Measurements from ENCODE around the gene OSTF1. TPM values are rescaled to one million over a fixed set of nuclear protein-coding genes. Genes with fewer than 3 reads are reported as not detected.
A peak's percentile ranks its signal among the peaks of the same experiment; 100 is the strongest.

Gene OSTF1, protein sequence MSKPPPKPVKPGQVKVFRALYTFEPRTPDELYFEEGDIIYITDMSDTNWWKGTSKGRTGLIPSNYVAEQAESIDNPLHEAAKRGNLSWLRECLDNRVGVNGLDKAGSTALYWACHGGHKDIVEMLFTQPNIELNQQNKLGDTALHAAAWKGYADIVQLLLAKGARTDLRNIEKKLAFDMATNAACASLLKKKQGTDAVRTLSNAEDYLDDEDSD
- 77.8 TPM for total RNA-seq
- long read RNA-seq, transcript OSTF1-201 (10 exons, 1,319 nt) = major isoform, 80 of 87 reads
- long read RNA-seq, partial matches to known transcripts = 0 of 87 reads
- long read RNA-seq, other reads (novel, unspliced or antisense) = 7 of 87 reads

DNA sequence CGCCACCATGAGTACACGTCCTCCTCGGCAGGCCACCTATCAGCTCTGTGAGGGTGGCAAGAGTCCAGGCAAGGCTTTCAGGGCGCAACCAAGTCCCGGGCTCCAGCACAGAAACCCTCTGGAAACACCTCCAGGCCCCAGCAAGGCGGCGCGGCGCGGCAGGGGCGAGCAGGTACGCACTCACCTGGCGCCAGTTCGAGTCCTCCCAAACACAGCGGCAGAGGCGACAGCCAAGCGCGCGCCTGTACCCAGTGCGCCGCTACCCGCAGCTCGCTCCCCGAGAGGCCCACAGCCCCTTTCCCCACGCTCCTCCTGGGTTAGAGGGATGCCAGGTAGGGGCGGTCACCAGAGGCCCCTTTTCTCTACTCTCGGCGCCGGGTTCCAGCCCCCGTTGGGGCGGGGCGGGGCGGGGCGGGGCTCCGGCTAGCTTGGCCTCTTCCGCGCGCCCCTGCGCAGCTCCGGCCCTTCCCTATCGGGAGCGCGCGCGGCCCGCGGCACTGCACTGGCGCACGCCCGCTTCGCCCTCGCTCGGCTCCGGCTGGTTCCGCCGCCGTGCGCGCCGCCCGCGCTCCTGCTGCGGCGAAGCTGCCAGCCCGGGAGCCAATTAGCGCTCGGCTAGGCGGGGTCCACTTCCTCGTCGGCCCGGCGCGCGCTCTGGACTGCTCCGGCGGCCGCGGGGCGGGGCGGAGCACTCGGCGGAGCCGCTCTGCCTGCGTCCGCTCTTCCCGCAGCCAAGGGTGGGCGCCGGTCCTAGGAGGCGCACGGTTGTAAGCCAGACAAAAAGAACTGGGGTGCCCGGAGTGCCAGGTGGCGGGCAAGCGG is at the start of gene OSTF1, which contains the start of gene NMRK1:
Gene OSTF1, plus strand, starts transcription at position 691 of the 822 bp plus-strand sequence. CDS start 179 bp downstream, outside the sequence.
Gene NMRK1, minus strand, starts transcription at position 332 of the 822 bp plus-strand sequence. CDS start 5,040 bp downstream, outside the sequence.
- Histone ChIP-seq H3K4me1 (peaks cover 61% of the 10 kb centered on the region), H3K9me3 (no peaks in the 10 kb centered on the region), H3K27ac (peak within 1 kb of the TSS; percentile 99), H3K4me3 (peak within 1 kb of the TSS; percentile 100), H3K36me3 (no peaks in the 10 kb centered on the region), H3K27me3 (no peaks in the 10 kb centered on the region)
- TF ChIP-seq, protein P1, sequence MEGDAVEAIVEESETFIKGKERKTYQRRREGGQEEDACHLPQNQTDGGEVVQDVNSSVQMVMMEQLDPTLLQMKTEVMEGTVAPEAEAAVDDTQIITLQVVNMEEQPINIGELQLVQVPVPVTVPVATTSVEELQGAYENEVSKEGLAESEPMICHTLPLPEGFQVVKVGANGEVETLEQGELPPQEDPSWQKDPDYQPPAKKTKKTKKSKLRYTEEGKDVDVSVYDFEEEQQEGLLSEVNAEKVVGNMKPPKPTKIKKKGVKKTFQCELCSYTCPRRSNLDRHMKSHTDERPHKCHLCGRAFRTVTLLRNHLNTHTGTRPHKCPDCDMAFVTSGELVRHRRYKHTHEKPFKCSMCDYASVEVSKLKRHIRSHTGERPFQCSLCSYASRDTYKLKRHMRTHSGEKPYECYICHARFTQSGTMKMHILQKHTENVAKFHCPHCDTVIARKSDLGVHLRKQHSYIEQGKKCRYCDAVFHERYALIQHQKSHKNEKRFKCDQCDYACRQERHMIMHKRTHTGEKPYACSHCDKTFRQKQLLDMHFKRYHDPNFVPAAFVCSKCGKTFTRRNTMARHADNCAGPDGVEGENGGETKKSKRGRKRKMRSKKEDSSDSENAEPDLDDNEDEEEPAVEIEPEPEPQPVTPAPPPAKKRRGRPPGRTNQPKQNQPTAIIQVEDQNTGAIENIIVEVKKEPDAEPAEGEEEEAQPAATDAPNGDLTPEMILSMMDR (IDR thresholded peaks at IDR 0.05) = no peak
- peak; percentile 95 for ATAC-seq
- peak; percentile 98 for DNase-seq
- intact Hi-C loops (cut with DNase I) = no loop called here

DNA sequence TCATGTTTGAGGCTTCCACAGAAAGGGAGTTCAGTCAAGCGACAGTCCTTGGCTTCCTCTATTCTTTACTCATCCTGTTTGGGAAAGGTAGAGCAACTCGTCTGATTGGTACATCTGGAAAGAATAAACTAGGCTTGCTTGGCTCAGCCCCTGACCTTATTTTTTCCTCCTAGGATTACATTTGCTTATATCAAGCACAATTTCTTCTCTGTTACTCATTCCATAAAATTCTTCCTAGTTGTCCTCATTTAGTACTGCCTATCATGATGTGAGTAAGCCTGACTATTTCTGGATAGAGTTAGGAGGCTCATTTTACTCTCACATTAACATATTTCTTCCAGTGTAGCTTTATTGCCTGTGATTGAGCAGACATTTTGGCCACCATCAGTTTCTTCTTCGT is 49.3 kb upstream of the OSTF1 start:
- Histone ChIP-seq H3K27ac (no peak overlapping the region), H3K4me3 (no peak overlapping the region), H3K4me1 (no peaks in the 10 kb centered on the region), H3K9me3 (no peaks in the 10 kb centered on the region), H3K27me3 (no peaks in the 10 kb centered on the region), H3K36me3 (no peaks in the 10 kb centered on the region)
- no peak for DNase-seq
- no peak for ATAC-seq
- TF ChIP-seq, protein P1 (IDR thresholded peaks at IDR 0.05) = no peak
- intact Hi-C loops (cut with DNase I) = no loop called here

DNA sequence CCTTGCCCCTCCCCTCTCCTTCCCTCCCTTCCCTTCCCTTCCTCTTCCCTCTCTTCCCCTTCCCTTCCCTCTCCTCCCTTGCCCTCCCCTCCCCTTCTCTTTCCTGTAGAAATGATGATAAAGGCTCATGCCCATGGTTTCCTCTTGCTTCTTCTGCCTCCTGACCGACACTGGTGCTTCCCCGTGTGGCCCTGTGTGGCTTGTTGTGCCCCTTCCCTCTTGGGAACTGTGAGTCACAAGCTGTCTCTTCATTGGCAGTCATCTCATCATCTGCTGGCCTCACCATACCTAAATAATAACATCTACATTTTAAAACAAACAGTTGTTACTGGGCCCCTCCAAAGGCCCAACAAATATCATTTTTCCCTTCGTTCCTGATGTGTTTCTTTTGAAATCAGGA is 48.5 kb upstream of the OSTF1 start:
- intact Hi-C loops (cut with DNase I) = no loop called here

DNA sequence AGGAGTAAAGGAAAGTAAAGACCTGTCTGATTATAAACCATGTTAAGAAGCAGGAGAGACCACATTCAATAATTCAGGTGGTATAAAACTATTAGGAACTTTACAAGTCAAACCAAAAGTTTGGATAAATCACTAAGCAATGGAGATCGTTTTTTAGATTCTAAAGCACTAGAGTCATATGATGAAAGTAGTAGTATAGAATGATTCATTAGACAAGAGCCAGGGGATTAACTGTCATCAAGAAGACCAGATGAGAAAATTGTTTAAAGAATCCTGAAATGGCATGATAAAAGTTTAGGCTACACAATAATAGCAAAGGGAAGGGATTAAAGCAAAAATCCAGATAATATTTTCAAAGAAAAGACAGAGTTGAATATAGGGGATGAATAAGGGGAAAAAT is 47.3 kb upstream of the OSTF1 start:
- Histone ChIP-seq H3K27ac (no peak overlapping the region), H3K4me3 (no peak overlapping the region), H3K27me3 (no peaks in the 10 kb centered on the region), H3K36me3 (no peaks in the 10 kb centered on the region), H3K4me1 (no peaks in the 10 kb centered on the region), H3K9me3 (no peaks in the 10 kb centered on the region)
- ATAC-seq (no peak), DNase-seq (no peak)
- TF ChIP-seq, protein P1 (IDR thresholded peaks at IDR 0.05) = no peak
- intact Hi-C loops (cut with DNase I) = no loop called here

More for the DNA sequence above, 48.5 kb upstream of the OSTF1 start:
- ATAC-seq (no peak), DNase-seq (no peak)
- Histone ChIP-seq H3K4me3 (no peak overlapping the region), H3K27ac (no peak overlapping the region), H3K27me3 (no peaks in the 10 kb centered on the region), H3K4me1 (no peaks in the 10 kb centered on the region), H3K36me3 (no peaks in the 10 kb centered on the region), H3K9me3 (no peaks in the 10 kb centered on the region)
- TF ChIP-seq, protein P1 (IDR thresholded peaks at IDR 0.05) = no peak

DNA sequence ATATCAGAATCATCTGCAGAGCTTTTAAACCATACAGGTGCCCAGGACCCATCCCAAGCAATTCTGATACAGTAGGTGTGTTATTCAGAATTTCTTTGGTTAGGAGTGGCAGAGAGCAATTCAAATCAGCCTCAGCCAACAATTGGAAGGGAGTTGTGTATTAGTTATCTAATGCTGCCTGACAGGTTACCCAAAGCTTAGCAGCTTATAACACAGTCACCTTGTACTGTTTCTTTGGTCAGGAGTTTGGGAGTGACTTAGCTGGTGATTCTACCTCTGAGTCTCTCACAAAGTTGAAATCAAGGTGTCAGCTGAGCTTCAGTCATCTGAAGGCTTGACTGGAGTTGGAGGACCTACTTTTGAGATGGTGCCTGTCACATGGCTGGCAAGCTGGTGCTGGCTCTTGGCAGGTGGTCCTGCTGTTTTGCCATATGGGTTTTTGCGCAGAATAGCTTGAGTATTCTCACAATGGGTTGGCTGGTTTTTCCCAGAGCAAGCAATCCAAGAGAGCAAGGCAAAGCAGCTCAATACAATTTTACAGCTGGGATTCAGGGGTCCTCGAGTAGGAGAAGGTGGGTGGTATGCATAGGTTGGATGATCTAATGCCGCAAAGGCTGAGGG is 41.5 kb upstream of the OSTF1 start:
- no peaks in the 10 kb centered on the region for H3K4me1 ChIP-seq
- no peak for DNase-seq
- H3K4me3 ChIP-seq = no peak overlapping the region
- no peaks in the 10 kb centered on the region for H3K9me3 ChIP-seq
- H3K27ac ChIP-seq = no peak overlapping the region
- H3K36me3 ChIP-seq = no peaks in the 10 kb centered on the region
- no peaks in the 10 kb centered on the region for H3K27me3 ChIP-seq
- TF ChIP-seq, protein P1 (IDR thresholded peaks at IDR 0.05) = no peak
- ATAC-seq = no peak
- intact Hi-C loops (cut with DNase I) = no loop called here
